Muscle layer of colon (tissue), 2 donors: ENCODE data around the gene RCOR1.

Experiments used
- H3K27ac ChIP-seq: one replicate; pipeline ENCODE4 v1.7.0; 2013; ENCODE audit warnings: low read depth, mild to moderate bottlenecking, low read length, moderate library complexity
- H3K27me3 ChIP-seq, 2 donors: one replicate each; pipeline ENCODE4 v1.7.0; 2013; ENCODE audit warnings: low read length in 2 of 2, mild to moderate bottlenecking in 2 of 2; ENCODE audit not compliant: insufficient read depth in 2 of 2, control insufficient read depth in 1 of 2
- H3K36me3 ChIP-seq: one replicate; pipeline ENCODE4 v1.7.0; 2013; ENCODE audit warnings: mild to moderate bottlenecking, low read length; ENCODE audit not compliant: insufficient read depth
- H3K4me1 ChIP-seq: one replicate; pipeline ENCODE4 v1.7.0; 2013; ENCODE audit warnings: mild to moderate bottlenecking, low read length; ENCODE audit not compliant: insufficient read depth
- H3K4me3 ChIP-seq, 2 donors: one replicate each; pipeline ENCODE4 v1.7.0; 2013; ENCODE audit warnings: low read length in 2 of 2, low read depth in 1 of 2, mild to moderate bottlenecking in 1 of 2, moderate library complexity in 1 of 2
- H3K9ac ChIP-seq: one replicate; pipeline ENCODE4 v1.7.0; 2013; ENCODE audit warnings: low read length
- H3K9me3 ChIP-seq: one replicate; pipeline ENCODE4 v1.7.0; 2013; ENCODE audit warnings: mild to moderate bottlenecking, low read length
- donor health status: abdominal sarcoma.
- donor health status: Adenocarcinoma of cecum.

Gene RCOR1

GRCh38 chr14:102733326-102733725 lies 140.9 kb downstream of the RCOR1 start:
- no peaks in the 10 kb centered on the region for H3K4me1 ChIP-seq
- H3K27ac ChIP-seq, result no peak overlapping the region
- H3K27me3 ChIP-seq, result no peaks in the 10 kb centered on the region
- H3K4me3 ChIP-seq, result no peak overlapping the region
- peaks cover 5% of the 10 kb centered on the region for H3K36me3 ChIP-seq
- H3K9me3 ChIP-seq, result no peaks in the 10 kb centered on the region
- no peak overlapping the region for H3K9ac ChIP-seq

GRCh38 chr14:102734436-102734835 lies 142.0 kb downstream of the RCOR1 start:
- H3K4me1 ChIP-seq, result no peaks in the 10 kb centered on the region
- no peak overlapping the region for H3K4me3 ChIP-seq
- no peak overlapping the region for H3K9ac ChIP-seq
- no peaks in the 10 kb centered on the region for H3K36me3 ChIP-seq
- no peaks in the 10 kb centered on the region for H3K27me3 ChIP-seq
- H3K27ac ChIP-seq, result no peak overlapping the region
- H3K9me3 ChIP-seq, result no peaks in the 10 kb centered on the region

DNA sequence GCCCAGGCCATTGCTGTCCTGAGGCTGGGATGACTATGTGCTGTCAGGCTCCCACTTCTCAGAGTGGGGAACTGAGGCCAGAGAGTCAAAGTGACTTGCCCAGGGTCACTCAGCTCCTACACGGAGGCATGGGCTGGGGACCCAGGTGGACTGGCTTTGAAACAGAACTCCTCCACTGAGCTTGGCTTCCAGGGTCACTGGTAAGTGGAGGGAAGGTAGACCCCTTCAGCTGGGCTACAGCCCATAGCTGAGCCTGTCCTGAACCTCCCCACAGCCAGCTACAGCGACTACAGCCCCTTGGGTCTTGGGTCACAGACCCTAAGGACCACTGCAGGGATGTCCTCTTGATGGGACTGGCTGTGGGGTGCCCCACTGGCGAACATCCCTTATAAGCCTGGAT lies 144.5 kb downstream of the RCOR1 start:
- no peaks in the 10 kb centered on the region for H3K36me3 ChIP-seq
- no peaks in the 10 kb centered on the region for H3K4me1 ChIP-seq
- H3K27me3 ChIP-seq, result no peaks in the 10 kb centered on the region

DNA sequence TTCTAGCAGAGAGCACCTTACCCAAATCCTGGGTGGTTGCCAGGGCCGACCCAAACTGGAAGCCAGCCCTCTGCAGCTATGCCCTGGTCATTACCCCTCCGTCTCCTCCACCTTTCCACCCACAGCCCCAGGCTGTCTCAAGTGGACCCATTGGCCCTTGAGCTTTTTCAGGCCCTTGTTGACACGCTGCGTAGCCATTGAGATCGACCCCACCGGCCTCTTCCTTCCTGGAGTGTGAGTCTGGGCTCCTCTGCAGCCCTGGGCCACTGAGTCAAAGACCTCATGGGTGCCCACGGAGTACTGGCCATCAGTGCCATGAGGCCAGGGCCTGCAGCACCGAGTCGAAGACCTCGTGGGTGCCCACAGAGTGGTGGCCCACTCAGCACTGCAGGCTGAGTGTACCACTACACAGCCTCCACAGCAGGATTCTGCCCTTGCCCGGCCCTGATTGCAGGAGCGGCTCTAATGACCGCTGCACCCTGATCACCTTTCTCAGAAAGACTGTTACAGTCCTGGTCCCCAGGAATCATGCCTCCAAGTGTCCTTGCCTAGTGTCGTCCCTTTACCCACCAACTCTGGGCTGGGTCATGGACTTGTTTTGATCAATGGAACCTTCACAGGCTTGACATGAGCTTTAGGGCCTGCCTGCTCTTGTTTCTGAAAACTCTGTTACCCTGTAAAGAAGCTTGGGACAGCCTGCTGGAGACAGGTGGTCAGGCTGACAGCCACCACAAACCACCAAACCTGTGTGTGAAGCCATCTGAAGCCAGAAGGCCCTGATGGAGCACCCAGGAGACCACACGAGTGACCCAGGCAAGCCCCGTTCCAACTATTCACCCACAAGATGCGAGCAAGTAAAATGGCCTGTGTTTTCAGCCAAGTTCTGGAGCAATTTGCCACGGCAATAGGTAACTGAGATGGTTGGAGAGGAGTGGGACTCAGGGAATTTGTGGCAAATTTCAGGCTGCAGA lies 145.2 kb downstream of the RCOR1 start:
- Histone ChIP-seq H3K27ac (no peak overlapping the region), H3K9me3 (no peaks in the 10 kb centered on the region), H3K9ac (no peak overlapping the region), H3K27me3 (no peaks in the 10 kb centered on the region), H3K4me1 (no peaks in the 10 kb centered on the region), H3K4me3 (no peak overlapping the region), H3K36me3 (no peaks in the 10 kb centered on the region)

More for the DNA sequence above, 144.5 kb downstream of the RCOR1 start:
- Histone ChIP-seq H3K9ac (no peak overlapping the region), H3K9me3 (no peaks in the 10 kb centered on the region), H3K27ac (no peak overlapping the region), H3K4me3 (no peak overlapping the region)

DNA sequence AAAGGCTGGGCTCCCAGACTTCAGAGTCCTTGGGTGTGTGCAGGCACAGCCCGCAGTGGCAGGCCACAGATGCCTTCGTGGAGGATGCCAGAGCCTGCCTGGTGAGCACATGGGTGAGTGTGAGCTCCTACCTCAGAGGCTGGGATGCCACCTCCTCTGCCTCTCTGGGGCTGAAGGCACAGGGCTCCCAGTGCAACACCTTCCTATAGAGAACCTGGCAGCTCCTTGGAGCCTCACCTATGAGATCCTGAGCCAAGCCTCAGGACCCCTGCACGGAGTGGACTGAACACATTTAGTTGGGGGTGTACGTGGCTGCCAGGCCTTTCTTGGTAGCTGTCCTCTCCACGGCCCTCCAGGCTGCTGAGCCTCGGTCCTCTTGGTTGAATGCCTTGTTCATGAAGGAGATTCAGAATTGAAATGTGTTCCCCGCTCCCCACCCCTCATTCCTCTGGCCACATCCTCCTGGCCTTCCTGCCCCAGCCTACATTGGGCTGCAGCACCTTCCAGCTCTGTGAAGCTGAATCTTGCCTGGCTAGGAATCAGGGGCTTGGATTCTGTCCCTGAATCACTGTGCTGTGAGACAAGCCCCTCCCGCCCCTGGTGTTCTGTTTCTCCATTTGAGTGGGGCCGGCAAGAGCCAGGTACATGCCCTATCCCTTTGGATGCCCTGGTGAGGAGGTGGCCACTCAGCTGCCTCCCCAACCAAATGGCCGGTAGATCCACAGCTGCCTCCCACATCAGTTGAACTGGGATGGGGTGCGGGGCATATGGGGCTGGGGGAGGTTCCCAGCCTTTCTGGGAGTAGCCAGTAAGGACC lies 146.1 kb downstream of the RCOR1 start:
- H3K27ac ChIP-seq, result no peak overlapping the region
- no peaks in the 10 kb centered on the region for H3K27me3 ChIP-seq
- H3K4me3 ChIP-seq, result no peak overlapping the region
- H3K36me3 ChIP-seq, result no peaks in the 10 kb centered on the region
- H3K4me1 ChIP-seq, result no peaks in the 10 kb centered on the region
- no peaks in the 10 kb centered on the region for H3K9me3 ChIP-seq
- no peak overlapping the region for H3K9ac ChIP-seq

GRCh38 chr14:102739190-102739469 lies 146.7 kb downstream of the RCOR1 start:
- no peaks in the 10 kb centered on the region for H3K36me3 ChIP-seq
- H3K9ac ChIP-seq, result no peak overlapping the region
- H3K9me3 ChIP-seq, result no peaks in the 10 kb centered on the region
- H3K4me3 ChIP-seq, result no peak overlapping the region
- H3K27ac ChIP-seq, result no peak overlapping the region
- H3K4me1 ChIP-seq, result no peaks in the 10 kb centered on the region
- no peaks in the 10 kb centered on the region for H3K27me3 ChIP-seq

DNA sequence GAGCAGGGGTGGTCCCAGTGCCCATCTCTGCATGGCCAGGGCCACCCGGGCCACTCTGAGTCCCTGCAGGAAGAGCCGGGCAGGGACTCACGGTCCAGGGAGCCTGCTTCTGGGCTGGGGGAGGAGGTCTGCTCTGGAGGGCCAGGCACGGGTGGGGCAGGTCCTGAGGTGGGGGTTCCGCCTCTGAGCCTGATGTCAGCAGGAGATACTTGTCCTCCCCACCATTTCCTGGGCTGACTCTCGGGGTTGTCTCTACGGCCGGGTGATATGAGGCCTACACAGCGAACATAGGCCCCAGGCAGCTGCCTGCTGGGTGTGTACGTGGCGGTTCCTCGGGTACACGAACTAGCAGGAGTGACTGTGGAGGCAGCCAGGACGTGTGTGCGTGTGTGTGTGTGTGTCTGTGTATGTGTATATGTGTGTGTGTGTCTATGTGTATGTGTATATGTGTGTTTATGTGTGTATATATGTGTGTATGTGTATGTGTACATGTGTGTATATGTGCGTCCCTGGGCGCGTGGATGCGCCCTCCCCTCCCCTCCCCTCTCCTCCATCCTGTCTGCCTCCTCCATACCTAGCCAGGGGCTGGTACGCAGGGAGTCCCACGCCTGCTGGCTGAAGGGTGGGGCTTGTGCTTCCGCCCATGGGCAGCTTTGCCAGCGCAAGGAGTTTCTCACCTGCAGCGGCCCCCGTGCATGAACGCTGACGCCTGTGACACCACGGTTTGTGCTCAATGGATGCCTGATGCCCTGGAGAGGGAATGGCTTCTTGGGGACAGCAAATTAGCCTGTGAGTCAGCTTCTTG lies 154.4 kb downstream of the RCOR1 start:
- Histone ChIP-seq H3K27me3 (no peaks in the 10 kb centered on the region), H3K36me3 (no peaks in the 10 kb centered on the region), H3K27ac (no peak overlapping the region), H3K9me3 (no peaks in the 10 kb centered on the region), H3K9ac (no peak overlapping the region), H3K4me3 (no peak overlapping the region), H3K4me1 (no peaks in the 10 kb centered on the region)

DNA sequence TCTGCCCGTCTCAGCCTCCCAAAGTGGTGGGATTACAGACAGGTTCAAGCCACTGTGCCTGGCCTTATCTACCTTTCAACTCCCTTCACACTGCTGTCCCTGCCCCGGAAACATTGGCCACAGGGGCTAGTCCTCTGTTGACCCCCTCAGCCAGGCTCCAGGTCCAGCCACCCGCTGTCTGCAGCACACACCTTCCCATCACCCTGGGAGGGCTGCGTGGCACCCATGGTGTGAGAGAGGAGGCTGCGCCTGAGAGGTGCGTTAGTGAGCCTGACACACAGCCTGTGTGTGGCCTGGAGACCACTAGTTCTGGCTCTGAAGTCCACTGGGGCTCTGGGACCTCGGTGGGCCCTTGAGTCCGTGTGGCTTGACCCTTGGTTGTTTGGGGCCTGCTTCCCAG lies 156.4 kb downstream of the RCOR1 start:
- Histone ChIP-seq H3K9ac (no peak overlapping the region), H3K4me3 (no peak overlapping the region), H3K27me3 (no peaks in the 10 kb centered on the region), H3K36me3 (no peaks in the 10 kb centered on the region), H3K27ac (no peak overlapping the region), H3K4me1 (no peaks in the 10 kb centered on the region), H3K9me3 (no peaks in the 10 kb centered on the region)

DNA sequence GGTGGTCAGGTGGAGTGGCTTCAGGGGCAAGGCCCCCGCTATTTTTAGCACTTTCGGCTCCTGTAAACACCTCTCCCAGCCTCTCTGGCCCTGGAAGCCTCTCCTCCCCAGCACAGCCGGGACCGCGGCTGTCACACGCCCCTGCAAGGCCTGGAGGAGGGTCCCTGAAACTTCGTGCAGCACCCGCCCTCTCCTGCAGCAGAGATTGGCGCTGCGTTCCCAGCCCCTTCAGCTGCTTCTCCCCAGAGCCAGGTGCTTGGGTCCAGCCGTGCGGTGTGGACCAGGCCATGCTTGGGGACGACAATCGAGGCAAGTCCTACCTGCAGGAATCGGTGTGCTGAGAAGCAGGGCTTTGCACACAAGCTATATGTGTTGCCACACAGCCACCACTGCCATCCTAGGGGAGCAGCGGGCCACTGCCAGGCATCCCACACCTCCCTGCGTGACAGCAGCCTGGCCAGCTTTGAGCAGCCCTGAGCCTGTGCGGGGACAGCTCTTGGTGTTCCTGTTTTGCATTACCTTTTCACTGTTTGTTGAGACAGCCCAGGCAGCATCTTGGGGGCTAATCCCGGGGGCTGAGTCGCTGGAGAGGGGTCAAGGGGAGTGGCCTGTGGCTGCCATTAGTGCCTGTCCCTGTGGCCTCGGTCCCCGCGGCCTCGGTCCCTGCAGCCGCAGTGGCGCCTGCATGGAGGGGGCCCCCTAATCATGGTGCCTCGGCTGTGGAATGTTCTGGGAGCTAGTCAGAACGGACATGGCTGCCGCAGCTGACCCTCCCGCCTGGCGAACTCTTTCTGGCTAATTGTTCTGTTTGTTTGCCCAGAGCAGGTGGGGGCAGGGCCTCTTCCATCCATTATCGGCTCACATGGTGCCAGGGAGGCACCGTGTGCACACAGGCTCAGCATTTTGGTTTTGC lies 157.2 kb downstream of the RCOR1 start:
- Histone ChIP-seq H3K9me3 (no peaks in the 10 kb centered on the region), H3K9ac (no peak overlapping the region)

GRCh38 chr14:102750376-102750775 lies 157.9 kb downstream of the RCOR1 start:
- Histone ChIP-seq H3K27ac (no peak overlapping the region), H3K27me3 (no peaks in the 10 kb centered on the region), H3K36me3 (no peaks in the 10 kb centered on the region), H3K9me3 (no peaks in the 10 kb centered on the region), H3K9ac (no peak overlapping the region), H3K4me1 (no peaks in the 10 kb centered on the region), H3K4me3 (no peak overlapping the region)

More for the DNA sequence above, 157.2 kb downstream of the RCOR1 start:
- Histone ChIP-seq H3K27me3 (no peaks in the 10 kb centered on the region), H3K36me3 (no peaks in the 10 kb centered on the region), H3K4me3 (no peak overlapping the region), H3K4me1 (no peaks in the 10 kb centered on the region), H3K27ac (no peak overlapping the region)
